ENCODE results near the gene C17orf113.

C17orf113 gene

GRCh38 chr17:42000413-42001133, 49.8 kb downstream of the C17orf113 start:
- no peak for DNase-seq (ENCODE audit: low read depth)
- no peak for TF ChIP-seq CTCF (conservative IDR thresholded peaks at IDR 0.05; ENCODE audit: low read depth, low read length)
- no peak overlapping the region for H3K4me3 ChIP-seq (ENCODE audit: low read depth, low read length)

GRCh38 chr17:41998497-41998896, 51.9 kb downstream of the C17orf113 start:
- H3K4me3 ChIP-seq (ENCODE audit: low read depth, low read length): no peak overlapping the region
- DNase-seq (ENCODE audit: low read depth): no peak
- TF ChIP-seq CTCF (conservative IDR thresholded peaks at IDR 0.05; ENCODE audit: low read depth, low read length): no peak

- no peak overlapping the region for H3K4me3 ChIP-seq (ENCODE audit: low read depth, low read length)
- no peak for DNase-seq (ENCODE audit: low read depth)
- no peak for TF ChIP-seq CTCF (conservative IDR thresholded peaks at IDR 0.05; ENCODE audit: low read depth, low read length)
Observed at GRCh38 chr17:41996855-41997164, 53.6 kb downstream of the C17orf113 start.

- TF ChIP-seq CTCF (conservative IDR thresholded peaks at IDR 0.05; ENCODE audit: low read depth, low read length): no peak
Observed at GRCh38 chr17:41992576-41992975, 57.8 kb downstream of the C17orf113 start.

GRCh38 chr17:41989702-41990419, 60.5 kb downstream of the C17orf113 start:
- DNase-seq (ENCODE audit: low read depth): no peak
- H3K4me3 ChIP-seq (ENCODE audit: low read depth, low read length): no peak overlapping the region
- no peak for TF ChIP-seq CTCF (conservative IDR thresholded peaks at IDR 0.05; ENCODE audit: low read depth, low read length)

More at GRCh38 chr17:41992576-41992975, 57.8 kb downstream of the C17orf113 start:
- DNase-seq (ENCODE audit: low read depth): peak; percentile 39
- no peak overlapping the region for H3K4me3 ChIP-seq (ENCODE audit: low read depth, low read length)

- no peak for DNase-seq (ENCODE audit: low read depth)
- no peak for TF ChIP-seq CTCF (conservative IDR thresholded peaks at IDR 0.05; ENCODE audit: low read depth, low read length)
- no peak overlapping the region for H3K4me3 ChIP-seq (ENCODE audit: low read depth, low read length)
Observed at GRCh38 chr17:41988418-41988817, 62.0 kb downstream of the C17orf113 start.
